Right ventricle myocardium inferior (tissue), 1 donor: ENCODE measurements around the gene TP53TG3F. TPM values are rescaled to one million over a fixed set of nuclear protein-coding genes. Genes with fewer than 3 reads are reported as not detected.
A peak's percentile ranks its signal among the peaks of the same experiment; 100 is the strongest.
"Not testable (repeated sequence)": the region's sequence is repeated elsewhere in the genome, so short reads cannot be mapped to it uniquely, and the experiment has no call there.

ENCODE experiments used
- ATAC-seq: fragments of 200-7000 bp; cut with Tn5 transposase; one replicate; pipeline ENCODE4 v1.9.1; 2020; ENCODE audit warnings: mild to moderate bottlenecking, moderate library complexity
- DNase-seq: peaks from one replicate; pipeline ENCODE4 v3.0.0; 2021; ENCODE audit errors: missing footprints
- intact Hi-C: fragments of 100-400 bp; cut with DNase I; formaldehyde crosslinking; loops from one replicate; pipeline ENCODE4 v1.11.0; 2022
- long read RNA-seq: library from polyadenylated mRNA; unstranded; transcript quantifications from one replicate; pipeline ENCODE4 v2.0.0, GENCODE V29; 2021
- total RNA-seq: library from RNA; stranded (reverse); fragmentation: NEBNext Ultra II Directional; extraction: Animal tissue kit (Norgen Biotek cat#: 25700); gene quantifications from one replicate; pipeline ENCODE4 v1.2.1, GENCODE V29; 2021
- donor health status: DM: no; HTN: yes; CAD: no; lungs with severe emphysema.

TP53TG3F gene
- not detected for total RNA-seq
- long read RNA-seq: 0 reads

- ATAC-seq, DNase-seq, intact Hi-C loops: not testable (repeated sequence)
Observed at GRCh38 chr16:33459312-33459711, at the start of gene TP53TG3F. Gene TP53TG3F, plus strand, starts transcription at chr16:33459612. Its CDS starts 68 bp downstream, at chr16:33459680.

- ATAC-seq, DNase-seq, intact Hi-C loops: not testable (repeated sequence)
Observed at GRCh38 chr16:33491611-33492010, 32.2 kb downstream of the TP53TG3F start.

GRCh38 chr16:33507231-33507630 lies 47.8 kb downstream of the TP53TG3F start:
- ATAC-seq, intact Hi-C loops: not testable (repeated sequence)
- peak; percentile 11 for DNase-seq

GRCh38 chr16:33509070-33509469 lies 49.7 kb downstream of the TP53TG3F start:
- intact Hi-C loops, ATAC-seq, DNase-seq: not testable (repeated sequence)

GRCh38 chr16:33509906-33510305 lies 50.5 kb downstream of the TP53TG3F start:
- ATAC-seq, intact Hi-C loops, DNase-seq: not testable (repeated sequence)

Other genes starting within 250 kb of the TP53TG3F start
- gene TP53TG3E, start 155.3 kb upstream of the TP53TG3F start, total RNA-seq: not detected
- gene TP53TG3B, start 98.8 kb upstream of the TP53TG3F start, total RNA-seq: not detected